Adrenal gland (tissue), 5 donors: ENCODE data around the gene KCNK7.

Source experiments
- POLR2A ChIP-seq, 2 donors: fragments of 450-650 bp; IDR thresholded peaks; one replicate each; pipeline ENCODE4 v1.6.1; 2017; ENCODE audit warnings: antibody characterized with exemption in 2 of 2, mild to moderate bottlenecking in 2 of 2, moderate library complexity in 1 of 2
- TF ChIP-seq, protein P1 (sequence below), 6 experiments: fragments of 450-650 bp in 4 of 6; fragments of 200-600 bp in 2 of 6; sonication (generic) in 1 of 6; IDR thresholded peaks; 1 replicate in 5 of 6; 2 replicates in 1 of 6; pipeline versions ENCODE4 v1.5.1 to v1.8.0; 2016 to 2021; ENCODE audit warnings: antibody characterized with exemption in 6 of 6, mild to moderate bottlenecking in 2 of 6, moderate library complexity in 1 of 6
- donor health status: DM: no; HTN: no; CAD: no.

DNA sequence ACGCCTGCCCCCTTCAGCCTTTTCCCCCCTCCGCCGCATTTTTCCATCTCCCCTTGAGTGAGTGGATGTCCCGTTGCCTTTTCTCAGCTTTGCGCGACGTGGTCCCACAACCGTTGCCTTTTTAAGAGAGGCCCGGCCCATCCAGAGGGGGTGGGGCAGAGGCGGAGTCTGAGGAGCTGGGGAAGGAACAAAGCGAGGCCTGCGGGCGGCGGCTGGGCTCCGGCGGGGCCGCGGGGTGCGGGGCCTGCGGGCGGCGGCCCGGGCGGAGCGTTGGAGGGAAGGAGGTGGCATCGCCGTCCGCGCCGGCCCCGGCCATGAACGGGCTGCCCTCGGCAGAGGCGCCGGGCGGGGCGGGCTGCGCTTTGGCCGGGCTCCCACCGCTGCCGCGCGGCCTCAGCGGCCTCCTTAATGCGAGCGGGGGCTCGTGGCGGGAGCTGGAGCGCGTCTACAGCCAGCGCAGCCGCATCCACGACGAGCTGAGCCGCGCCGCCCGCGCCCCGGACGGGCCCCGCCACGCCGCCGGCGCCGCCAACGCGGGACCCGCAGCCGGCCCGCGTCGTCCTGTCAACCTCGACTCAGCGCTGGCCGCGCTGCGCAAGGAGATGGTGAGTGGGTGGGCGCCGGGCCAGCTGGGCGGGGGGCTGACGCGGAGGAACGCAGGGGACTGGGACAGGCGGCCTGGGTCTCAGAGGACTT is 23.1 kb downstream of the KCNK7 start, which contains the start of gene FAM89B:
- TF ChIP-seq, protein P1, sequence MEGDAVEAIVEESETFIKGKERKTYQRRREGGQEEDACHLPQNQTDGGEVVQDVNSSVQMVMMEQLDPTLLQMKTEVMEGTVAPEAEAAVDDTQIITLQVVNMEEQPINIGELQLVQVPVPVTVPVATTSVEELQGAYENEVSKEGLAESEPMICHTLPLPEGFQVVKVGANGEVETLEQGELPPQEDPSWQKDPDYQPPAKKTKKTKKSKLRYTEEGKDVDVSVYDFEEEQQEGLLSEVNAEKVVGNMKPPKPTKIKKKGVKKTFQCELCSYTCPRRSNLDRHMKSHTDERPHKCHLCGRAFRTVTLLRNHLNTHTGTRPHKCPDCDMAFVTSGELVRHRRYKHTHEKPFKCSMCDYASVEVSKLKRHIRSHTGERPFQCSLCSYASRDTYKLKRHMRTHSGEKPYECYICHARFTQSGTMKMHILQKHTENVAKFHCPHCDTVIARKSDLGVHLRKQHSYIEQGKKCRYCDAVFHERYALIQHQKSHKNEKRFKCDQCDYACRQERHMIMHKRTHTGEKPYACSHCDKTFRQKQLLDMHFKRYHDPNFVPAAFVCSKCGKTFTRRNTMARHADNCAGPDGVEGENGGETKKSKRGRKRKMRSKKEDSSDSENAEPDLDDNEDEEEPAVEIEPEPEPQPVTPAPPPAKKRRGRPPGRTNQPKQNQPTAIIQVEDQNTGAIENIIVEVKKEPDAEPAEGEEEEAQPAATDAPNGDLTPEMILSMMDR (IDR thresholded peaks at IDR 0.05) = peak in 1 of 6 experiments; percentile 14
- TF ChIP-seq POLR2A (IDR thresholded peaks at IDR 0.05) = peak; percentile 63 to 66
